DMS114 treated with DMSO at 0.1 percent for 48 hours (cell line): Measurements from ENCODE around the gene PRSS1.

ENCODE experiments used
- DNase-seq: peaks from one replicate; lab custom pipeline; 2025; ENCODE audit not compliant: unreplicated experiment; lab: John Stamatoyannopoulos, UW

Gene PRSS1

DNA sequence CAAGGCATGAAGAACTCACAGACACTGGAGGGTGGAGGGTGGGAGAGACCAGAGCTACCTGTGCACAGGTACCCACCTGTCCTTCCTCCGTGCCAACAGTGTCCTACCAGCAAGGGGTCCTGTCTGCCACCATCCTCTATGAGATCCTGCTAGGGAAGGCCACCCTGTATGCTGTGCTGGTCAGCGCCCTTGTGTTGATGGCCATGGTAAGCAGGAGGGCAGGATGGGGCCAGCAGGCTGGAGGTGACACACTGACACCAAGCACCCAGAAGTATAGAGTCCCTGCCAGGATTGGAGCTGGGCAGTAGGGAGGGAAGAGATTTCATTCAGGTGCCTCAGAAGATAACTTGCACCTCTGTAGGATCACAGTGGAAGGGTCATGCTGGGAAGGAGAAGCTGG is 43.3 kb downstream of the PRSS1 start:
- no peak for DNase-seq

DNA sequence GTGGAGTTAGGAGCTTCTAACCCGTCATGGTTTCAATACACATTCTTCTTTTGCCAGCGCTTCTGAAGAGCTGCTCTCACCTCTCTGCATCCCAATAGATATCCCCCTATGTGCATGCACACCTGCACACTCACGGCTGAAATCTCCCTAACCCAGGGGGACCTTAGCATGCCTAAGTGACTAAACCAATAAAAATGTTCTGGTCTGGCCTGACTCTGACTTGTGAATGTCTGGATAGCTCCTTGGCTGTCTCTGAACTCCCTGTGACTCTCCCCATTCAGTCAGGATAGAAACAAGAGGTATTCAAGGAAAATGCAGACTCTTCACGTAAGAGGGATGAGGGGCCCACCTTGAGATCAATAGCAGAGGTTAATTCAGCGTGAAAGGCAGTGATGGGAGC is 43.9 kb downstream of the PRSS1 start:
- no peak for DNase-seq

DNA sequence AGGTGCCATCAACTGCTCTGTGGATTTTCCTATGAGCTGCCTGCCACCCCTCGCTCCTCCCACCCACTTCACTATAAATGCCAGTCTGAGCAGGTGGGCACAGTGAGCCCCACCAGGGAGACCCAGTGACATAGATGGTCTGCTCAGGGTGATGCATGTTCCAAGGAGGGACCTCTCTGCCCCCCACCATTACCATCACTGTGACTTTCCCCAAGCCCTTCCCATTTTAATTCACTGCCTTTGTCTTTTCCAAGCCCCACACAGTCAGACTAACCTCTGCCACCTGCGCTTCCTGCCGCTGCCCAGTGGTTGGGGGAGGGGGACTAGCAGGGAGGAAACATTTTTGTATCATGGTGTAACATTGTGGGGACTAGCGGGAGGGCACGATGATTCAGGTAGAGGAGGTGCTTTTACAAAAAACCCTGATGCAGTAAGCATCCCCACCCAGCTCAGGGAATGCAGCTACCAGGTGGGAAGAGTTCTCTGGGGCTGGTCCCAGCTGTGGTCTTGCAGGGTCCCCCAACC is 46.1 kb downstream of the PRSS1 start:
- DNase-seq: no peak

DNA sequence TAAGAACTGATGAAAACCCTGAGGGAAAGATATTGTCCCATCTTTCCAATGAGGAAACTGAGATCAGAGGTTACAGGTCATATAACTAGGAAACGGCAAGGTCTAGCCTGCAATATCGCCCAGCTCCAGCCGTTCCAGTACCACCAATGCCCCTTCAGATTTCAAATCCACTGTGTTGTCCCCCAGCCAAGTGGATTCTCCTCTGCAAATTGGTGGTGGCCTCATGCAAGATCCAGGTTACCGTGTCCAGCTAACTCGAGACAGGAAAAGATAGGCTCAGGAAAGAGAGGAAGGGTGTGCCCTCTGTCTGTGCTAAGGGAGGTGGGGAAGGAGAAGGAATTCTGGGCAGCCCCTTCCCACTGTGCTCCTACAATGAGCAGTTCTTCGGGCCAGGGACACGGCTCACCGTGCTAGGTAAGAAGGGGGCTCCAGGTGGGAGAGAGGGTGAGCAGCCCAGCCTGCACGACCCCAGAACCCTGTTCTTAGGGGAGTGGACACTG is 46.8 kb downstream of the PRSS1 start:
- no peak for DNase-seq

DNA sequence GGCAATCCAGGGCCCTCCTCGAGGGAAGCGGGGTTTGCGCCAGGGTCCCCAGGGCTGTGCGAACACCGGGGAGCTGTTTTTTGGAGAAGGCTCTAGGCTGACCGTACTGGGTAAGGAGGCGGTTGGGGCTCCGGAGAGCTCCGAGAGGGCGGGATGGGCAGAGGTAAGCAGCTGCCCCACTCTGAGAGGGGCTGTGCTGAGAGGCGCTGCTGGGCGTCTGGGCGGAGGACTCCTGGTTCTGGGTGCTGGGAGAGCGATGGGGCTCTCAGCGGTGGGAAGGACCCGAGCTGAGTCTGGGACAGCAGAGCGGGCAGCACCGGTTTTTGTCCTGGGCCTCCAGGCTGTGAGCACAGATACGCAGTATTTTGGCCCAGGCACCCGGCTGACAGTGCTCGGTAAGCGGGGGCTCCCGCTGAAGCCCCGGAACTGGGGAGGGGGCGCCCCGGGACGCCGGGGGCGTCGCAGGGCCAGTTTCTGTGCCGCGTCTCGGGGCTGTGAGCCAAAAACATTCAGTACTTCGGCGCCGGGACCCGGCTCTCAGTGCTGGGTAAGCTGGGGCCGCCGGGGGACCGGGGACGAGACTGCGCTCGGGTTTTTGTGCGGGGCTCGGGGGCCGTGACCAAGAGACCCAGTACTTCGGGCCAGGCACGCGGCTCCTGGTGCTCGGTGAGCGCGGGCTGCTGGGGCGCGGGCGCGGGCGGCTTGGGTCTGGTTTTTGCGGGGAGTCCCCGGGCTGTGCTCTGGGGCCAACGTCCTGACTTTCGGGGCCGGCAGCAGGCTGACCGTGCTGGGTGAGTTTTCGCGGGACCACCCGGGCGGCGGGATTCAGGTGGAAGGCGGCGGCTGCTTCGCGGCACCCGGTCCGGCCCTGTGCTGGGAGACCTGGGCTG is 47.5 kb downstream of the PRSS1 start:
- DNase-seq: no peak

DNA sequence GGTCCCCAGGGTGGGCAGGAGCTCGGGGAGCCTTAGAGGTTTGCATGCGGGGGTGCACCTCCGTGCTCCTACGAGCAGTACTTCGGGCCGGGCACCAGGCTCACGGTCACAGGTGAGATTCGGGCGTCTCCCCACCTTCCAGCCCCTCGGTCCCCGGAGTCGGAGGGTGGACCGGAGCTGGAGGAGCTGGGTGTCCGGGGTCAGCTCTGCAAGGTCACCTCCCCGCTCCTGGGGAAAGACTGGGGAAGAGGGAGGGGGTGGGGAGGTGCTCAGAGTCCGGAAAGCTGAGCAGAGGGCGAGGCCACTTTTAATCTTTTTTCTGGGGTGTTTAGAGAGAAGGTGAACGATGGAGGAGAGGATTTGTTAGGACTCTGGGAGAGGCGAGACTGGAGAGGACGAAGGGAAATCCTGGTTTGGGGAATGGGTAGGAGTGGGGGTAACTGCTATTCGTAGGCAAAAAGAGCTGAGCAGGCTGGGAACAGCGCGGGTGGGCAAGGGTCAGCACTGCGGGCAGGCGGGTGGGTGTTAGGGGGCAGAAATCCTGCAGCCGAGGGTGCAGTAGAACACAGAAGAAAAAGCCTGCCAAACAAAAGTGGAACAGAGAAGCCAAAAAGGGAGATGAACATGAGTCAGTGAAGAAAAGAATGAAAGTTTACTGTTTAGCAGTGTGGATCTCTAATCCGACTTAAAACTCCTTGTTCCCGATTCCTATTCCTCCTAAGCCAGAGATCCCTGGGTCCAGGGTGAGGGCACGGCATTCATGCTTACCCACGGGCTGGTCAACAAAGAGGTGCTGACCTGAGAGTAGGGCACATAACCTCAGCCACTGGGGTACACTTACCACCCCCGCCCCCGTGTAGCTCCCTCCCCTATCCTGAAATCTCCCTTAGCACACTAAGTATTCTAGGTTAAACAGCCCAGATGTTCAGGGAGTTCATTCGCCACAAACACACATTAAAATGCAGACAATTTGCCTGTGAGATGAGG is 48.4 kb downstream of the PRSS1 start:
- no peak for DNase-seq

DNA sequence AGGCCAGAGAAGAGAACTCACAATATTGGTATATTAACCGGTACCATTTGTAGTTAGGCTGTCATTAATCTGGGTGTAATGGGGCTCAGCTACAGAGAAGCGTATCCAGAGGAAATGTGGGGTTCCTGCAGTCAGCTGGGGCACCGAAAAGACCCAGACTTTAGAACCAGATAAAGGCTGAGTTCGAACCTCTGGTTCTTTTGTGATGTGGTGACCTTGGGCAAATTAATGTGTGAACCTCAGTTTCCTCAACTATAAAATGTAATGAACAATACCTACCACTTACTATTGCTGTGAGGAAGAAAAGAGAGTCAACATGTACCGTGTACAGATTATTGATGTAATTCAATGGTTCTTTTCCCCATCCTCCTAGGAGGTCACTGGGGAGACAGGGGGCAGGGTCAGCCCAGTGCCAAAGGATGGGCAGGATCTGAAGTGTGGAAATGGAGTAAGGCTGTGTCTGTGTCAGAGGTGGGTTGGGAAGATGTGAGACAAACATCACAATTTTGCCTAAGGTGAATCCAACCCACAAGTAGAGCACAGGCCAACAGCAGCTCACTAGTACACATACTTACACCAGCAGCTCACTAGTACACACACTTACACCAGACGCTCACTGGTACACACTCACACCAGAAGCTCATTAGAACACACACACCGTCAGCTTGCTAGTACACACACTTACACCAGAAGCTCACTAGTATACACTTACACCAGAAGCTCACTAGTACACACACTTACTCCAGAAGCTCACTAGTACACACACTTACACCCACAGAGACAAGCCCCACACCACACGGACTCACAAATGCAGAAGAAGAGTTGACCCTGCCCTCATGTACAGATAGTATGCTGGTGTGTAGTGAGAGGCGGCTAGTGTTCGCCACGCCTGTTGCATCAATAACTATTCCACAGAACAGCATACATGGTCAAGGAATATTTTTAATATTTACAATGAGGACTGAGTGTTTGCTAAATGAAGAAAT is 49.5 kb downstream of the PRSS1 start:
- no peak for DNase-seq

DNA sequence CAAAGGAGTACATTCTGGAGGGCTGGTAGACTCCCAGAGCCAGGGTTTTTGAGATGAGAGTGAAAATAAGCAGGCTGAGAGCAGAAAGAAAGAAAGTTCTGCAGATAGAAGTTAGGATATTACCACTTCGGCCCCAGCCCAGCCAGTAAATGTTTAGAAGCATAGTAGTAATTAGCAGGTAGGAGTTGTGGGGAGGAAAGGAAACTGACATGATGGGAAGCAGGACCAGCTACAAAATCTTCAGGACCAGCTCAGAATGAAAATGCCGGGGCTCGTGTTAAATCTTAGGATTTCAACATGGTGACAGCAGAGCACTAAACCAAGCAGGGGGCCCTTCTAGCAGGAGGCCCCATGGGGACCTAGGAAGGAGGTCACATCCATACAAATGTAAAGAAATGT is 50.2 kb downstream of the PRSS1 start:
- no peak for DNase-seq

DNA sequence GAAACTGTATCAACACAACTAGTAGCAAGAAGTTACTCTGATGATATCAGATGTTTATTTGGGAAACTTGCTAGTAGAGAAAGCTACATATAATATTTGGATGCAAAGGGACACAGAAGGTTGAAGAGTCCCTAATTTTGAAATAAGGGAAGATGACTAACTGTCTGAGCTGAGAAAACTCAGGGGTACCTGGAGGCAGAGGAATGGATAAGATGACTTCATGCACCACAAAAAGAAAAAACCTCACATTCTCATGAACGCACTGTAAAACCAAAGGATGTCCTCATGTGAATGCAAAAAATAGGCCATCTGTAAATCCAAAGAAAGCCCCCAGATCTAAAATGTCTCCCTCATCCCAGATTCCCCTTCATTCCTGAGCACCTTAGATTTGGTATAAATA is 50.8 kb downstream of the PRSS1 start:
- no peak for DNase-seq

DNA sequence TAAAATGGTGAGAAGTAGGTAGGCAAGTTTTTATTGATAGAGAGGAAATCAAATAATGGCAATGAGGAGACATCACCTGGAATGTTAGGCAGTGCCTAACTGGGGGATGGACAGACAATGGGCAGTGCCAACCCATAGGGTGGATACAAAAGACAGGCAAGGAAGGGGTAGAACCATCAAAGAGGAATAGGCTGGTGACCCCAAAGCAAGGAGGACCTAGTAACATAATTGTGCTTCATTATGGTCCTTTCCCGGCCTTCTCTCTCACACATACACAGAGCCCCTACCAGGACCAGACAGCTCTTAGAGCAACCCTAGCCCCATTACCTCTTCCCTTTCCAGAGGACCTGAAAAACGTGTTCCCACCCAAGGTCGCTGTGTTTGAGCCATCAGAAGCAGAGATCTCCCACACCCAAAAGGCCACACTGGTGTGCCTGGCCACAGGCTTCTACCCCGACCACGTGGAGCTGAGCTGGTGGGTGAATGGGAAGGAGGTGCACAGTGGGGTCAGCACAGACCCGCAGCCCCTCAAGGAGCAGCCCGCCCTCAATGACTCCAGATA is 51.5 kb downstream of the PRSS1 start:
- no peak for DNase-seq

DNA sequence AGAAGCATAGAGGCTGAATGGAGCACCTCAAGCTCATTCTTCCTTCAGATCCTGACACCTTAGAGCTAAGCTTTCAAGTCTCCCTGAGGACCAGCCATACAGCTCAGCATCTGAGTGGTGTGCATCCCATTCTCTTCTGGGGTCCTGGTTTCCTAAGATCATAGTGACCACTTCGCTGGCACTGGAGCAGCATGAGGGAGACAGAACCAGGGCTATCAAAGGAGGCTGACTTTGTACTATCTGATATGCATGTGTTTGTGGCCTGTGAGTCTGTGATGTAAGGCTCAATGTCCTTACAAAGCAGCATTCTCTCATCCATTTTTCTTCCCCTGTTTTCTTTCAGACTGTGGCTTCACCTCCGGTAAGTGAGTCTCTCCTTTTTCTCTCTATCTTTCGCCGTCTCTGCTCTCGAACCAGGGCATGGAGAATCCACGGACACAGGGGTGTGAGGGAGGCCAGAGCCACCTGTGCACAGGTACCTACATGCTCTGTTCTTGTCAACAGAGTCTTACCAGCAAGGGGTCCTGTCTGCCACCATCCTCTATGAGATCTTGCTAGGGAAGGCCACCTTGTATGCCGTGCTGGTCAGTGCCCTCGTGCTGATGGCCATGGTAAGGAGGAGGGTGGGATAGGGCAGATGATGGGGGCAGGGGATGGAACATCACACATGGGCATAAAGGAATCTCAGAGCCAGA is 52.5 kb downstream of the PRSS1 start:
- no peak for DNase-seq

DNA sequence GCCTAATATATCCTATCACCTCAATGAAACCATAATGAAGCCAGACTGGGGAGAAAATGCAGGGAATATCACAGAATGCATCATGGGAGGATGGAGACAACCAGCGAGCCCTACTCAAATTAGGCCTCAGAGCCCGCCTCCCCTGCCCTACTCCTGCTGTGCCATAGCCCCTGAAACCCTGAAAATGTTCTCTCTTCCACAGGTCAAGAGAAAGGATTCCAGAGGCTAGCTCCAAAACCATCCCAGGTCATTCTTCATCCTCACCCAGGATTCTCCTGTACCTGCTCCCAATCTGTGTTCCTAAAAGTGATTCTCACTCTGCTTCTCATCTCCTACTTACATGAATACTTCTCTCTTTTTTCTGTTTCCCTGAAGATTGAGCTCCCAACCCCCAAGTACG is 53.0 kb downstream of the PRSS1 start:
- DNase-seq: no peak
